HCT116 (cell line): ENCODE results near the gene AGL. TPM values are rescaled to one million over a fixed set of nuclear protein-coding genes. Genes with fewer than 3 reads are reported as not detected.

Source experiments
- ATAC-seq: fragments of 200-7000 bp; cut with Tn5 transposase; 2 replicates; pipeline ENCODE4 v1.9.1; 2020; ENCODE audit warnings: mild to moderate bottlenecking, moderate library complexity
- BruUV-seq: library from RNA; stranded (reverse); fragments of 400-500 nt; replicated peaks from 2 replicates; lab custom pipeline; 2021; lab: Mats Ljungman, UMichigan
- CTCF ChIA-PET: fragments of 300-600 bp; sonication (Branson Sonifier 250); formaldehyde crosslinking; loops from one replicate; lab custom pipeline; 2021; ENCODE audit warnings: antibody characterized with exemption; lab: Charles Lee
- POLR2A ChIA-PET: fragments of 300-600, 350-600 bp; sonication (Branson Sonifier 250); formaldehyde crosslinking; loops from one replicate; lab custom pipeline; 2021; ENCODE audit warnings: antibody characterized with exemption; lab: Charles Lee
- RAD21 ChIA-PET, 2 experiments: fragments of 300-600 bp; sonication (Branson Sonifier 250); formaldehyde crosslinking; loops; one replicate each; lab custom pipeline; 2023; ENCODE audit warnings: low total read pairs in 2 of 2; ENCODE audit not compliant: uncharacterized antibody in 2 of 2, unreplicated experiment in 2 of 2, low non-redundant PET in 1 of 2; lab: Charles Lee
- DNase-seq: peaks from one replicate; pipeline ENCODE4 v3.0.0-alpha.2; 2010; ENCODE audit warnings: low read depth, low spot score
- H2AFZ ChIP-seq: fragments of 200-600 bp; shearing (Covaris generic), sonication (generic); 2 replicates; pipeline ENCODE4 v1.6.1; 2017; ENCODE audit warnings: low read depth, mixed run types, mixed read lengths, antibody characterized with exemption, low read length; ENCODE audit not compliant: poor library complexity, severe bottlenecking
- H3K27ac ChIP-seq: 2 replicates; pipeline ENCODE4 v1.5.1; 2012; ENCODE audit warnings: low read depth, low read length
- H3K27me3 ChIP-seq: fragments of 200-600 bp; sonication (generic); 2 replicates; pipeline ENCODE4 v1.6.1; 2016; ENCODE audit warnings: mixed run types, low read length, mixed read lengths; ENCODE audit not compliant: insufficient read depth
- H3K36me3 ChIP-seq, 2 experiments: fragments of 200-500 bp in 1 of 2; fragments of 200-600 bp in 1 of 2; sonication (Bioruptor generic) in 1 of 2; sonication (generic) in 1 of 2; 2 replicates each; pipeline versions ENCODE4 v1.5.1 to v1.6.1; 2014 to 2016; ENCODE audit warnings: low read length in 2 of 2, inconsistent platforms in 1 of 2, mixed read lengths in 1 of 2, mixed run types in 1 of 2; ENCODE audit not compliant: insufficient read depth in 2 of 2, control insufficient read depth in 1 of 2
- H3K4me1 ChIP-seq, 2 experiments: fragments of 200-600 bp in 1 of 2; sonication (generic) in 1 of 2; 2 replicates each; pipeline versions ENCODE4 v1.5.1 to v1.6.1; 2012 to 2017; ENCODE audit warnings: low read length in 2 of 2, inconsistent platforms in 1 of 2, mild to moderate bottlenecking in 1 of 2, mixed read lengths in 1 of 2, mixed run types in 1 of 2, moderate library complexity in 1 of 2; ENCODE audit not compliant: insufficient read depth in 2 of 2, control insufficient read depth in 1 of 2
- H3K4me2 ChIP-seq: fragments of 200-600 bp; sonication (generic); 2 replicates; pipeline ENCODE4 v1.6.1; 2017; ENCODE audit warnings: mixed run types, low read length, mixed read lengths
- H3K4me3 ChIP-seq, 2 experiments: fragments of 200-600 bp in 1 of 2; sonication (generic) in 1 of 2; replicated peaks in 1 of 2; 2 replicates each; pipeline ENCODE4 v1.5.1; 2011 to 2016; ENCODE audit warnings: low read length in 2 of 2, control low read depth in 1 of 2, low read depth in 1 of 2, mild to moderate bottlenecking in 1 of 2, mixed read lengths in 1 of 2, mixed run types in 1 of 2
- H3K79me2 ChIP-seq: fragments of 200-600 bp; sonication (generic); 2 replicates; pipeline ENCODE4 v1.6.1; 2017; ENCODE audit warnings: mild to moderate bottlenecking, mixed run types, low read length, moderate library complexity, mixed read lengths; ENCODE audit not compliant: insufficient read depth
- H3K9ac ChIP-seq: fragments of 200-600 bp; sonication (generic); 2 replicates; pipeline ENCODE4 v1.6.1; 2016; ENCODE audit warnings: low read length, mixed read lengths
- H3K9me2 ChIP-seq: fragments of 200-600 bp; sonication (generic), shearing (Covaris generic); 2 replicates; pipeline ENCODE4 v1.6.1; 2017; ENCODE audit warnings: mixed run types, mild to moderate bottlenecking, moderate library complexity; ENCODE audit not compliant: insufficient read depth
- H3K9me3 ChIP-seq, 2 experiments: fragments of 200-500 bp in 1 of 2; fragments of 200-600 bp in 1 of 2; sonication (Bioruptor generic) in 1 of 2; sonication (generic) in 1 of 2; 2 replicates each; pipeline ENCODE4 v1.6.1; 2014 to 2017; ENCODE audit warnings: low read length in 2 of 2, mixed read lengths in 2 of 2, inconsistent platforms in 1 of 2, low read depth in 1 of 2, mild to moderate bottlenecking in 1 of 2, mixed run types in 1 of 2, moderate library complexity in 1 of 2; ENCODE audit not compliant: control insufficient read depth in 1 of 2, insufficient read depth in 1 of 2
- H4K20me1 ChIP-seq: fragments of 200-600 bp; sonication (generic), shearing (Covaris generic); 2 replicates; pipeline ENCODE4 v1.6.1; 2017; ENCODE audit warnings: mixed run types, mild to moderate bottlenecking, moderate library complexity; ENCODE audit not compliant: insufficient read depth
- CBX3 ChIP-seq: IDR thresholded peaks from 2 replicates; pipeline ENCODE4 v1.6.1; 2012; ENCODE audit warnings: low read depth
- CEBPB ChIP-seq: IDR thresholded peaks from 2 replicates; pipeline ENCODE4 v1.6.1; 2012; ENCODE audit warnings: low read depth
- EGR1 ChIP-seq: IDR thresholded peaks from 2 replicates; pipeline ENCODE4 v1.6.1; 2012; ENCODE audit warnings: low read depth
- EZH2 ChIP-seq: fragments of 200-600 bp; sonication (generic); IDR thresholded peaks from 2 replicates; pipeline ENCODE4 v1.6.1; 2017; ENCODE audit warnings: antibody characterized with exemption, mixed run types
- EZH2phosphoT487 ChIP-seq: fragments of 200-600 bp; IDR thresholded peaks from 2 replicates; pipeline ENCODE4 v1.6.1; 2018; ENCODE audit warnings: antibody characterized with exemption, borderline replicate concordance
- POLR2A ChIP-seq: IDR thresholded peaks from 2 replicates; pipeline ENCODE4 v1.7.0; 2011; ENCODE audit warnings: borderline replicate concordance; ENCODE audit not compliant: insufficient read depth, insufficient read length; ENCODE audit errors: extremely low read depth
- POLR2AphosphoS5 ChIP-seq: IDR thresholded peaks from 2 replicates; pipeline ENCODE4 v1.6.1; 2011; ENCODE audit warnings: mild to moderate bottlenecking, low read depth, low read length, moderate library complexity
- RAD21 ChIP-seq: IDR thresholded peaks from 2 replicates; pipeline ENCODE4 v1.6.1; 2012; ENCODE audit warnings: low read depth, mild to moderate bottlenecking
- SP1 ChIP-seq: IDR thresholded peaks from 2 replicates; pipeline ENCODE4 v1.6.1; 2012; ENCODE audit warnings: low read depth
- SRF ChIP-seq: IDR thresholded peaks from 2 replicates; pipeline ENCODE4 v1.6.1; 2012; ENCODE audit warnings: low read depth
- YY1 ChIP-seq: IDR thresholded peaks from 2 replicates; pipeline ENCODE4 v1.6.1; 2011; ENCODE audit warnings: low read length, low read depth, moderate library complexity, mild to moderate bottlenecking; ENCODE audit not compliant: insufficient replicate concordance; ENCODE audit errors: extremely low read depth
- ZFX ChIP-seq: fragments of 450-650 bp; IDR thresholded peaks from 2 replicates; pipeline ENCODE4 v1.6.1; 2017
- ZNF274 ChIP-seq: fragments of 200-500 bp; sonication (Bioruptor generic); IDR thresholded peaks from 2 replicates; pipeline ENCODE4 v1.6.1; 2014; ENCODE audit warnings: mild to moderate bottlenecking, low read depth, low read length, inconsistent platforms
- intact Hi-C: fragments of 100-400 bp; cut with micrococcal nuclease; formaldehyde crosslinking; loops from 2 replicates; pipeline ENCODE4 v1.10.0; 2022
- total RNA-seq: library from RNA; stranded (reverse); gene quantifications from one replicate; pipeline ENCODE4 v1.2.1, GENCODE V29; 2021; ENCODE audit not compliant: unreplicated experiment
- TF ChIP-seq, protein P1 (sequence below), 3 experiments: fragments of 200-600 bp in 1 of 3; sonication (generic) in 1 of 3; IDR thresholded peaks in 2 of 3; conservative IDR thresholded peaks in 1 of 3; 2 replicates each; pipeline ENCODE4 v1.5.1; 2012 to 2017; ENCODE audit warnings: low read depth in 2 of 3, low read length in 2 of 3, antibody characterized with exemption in 1 of 3, borderline replicate concordance in 1 of 3, control low read depth in 1 of 3, mild to moderate bottlenecking in 1 of 3, mixed read lengths in 1 of 3, mixed run types in 1 of 3, moderate library complexity in 1 of 3; ENCODE audit not compliant: insufficient read depth in 1 of 3
- TF ChIP-seq, protein P2 (sequence below): IDR thresholded peaks from 2 replicates; pipeline ENCODE4 v1.6.1; 2012; ENCODE audit warnings: low read depth

The AGL gene
- total RNA-seq, 1 experiment from 2014 or later, result 19.4 TPM

DNA sequence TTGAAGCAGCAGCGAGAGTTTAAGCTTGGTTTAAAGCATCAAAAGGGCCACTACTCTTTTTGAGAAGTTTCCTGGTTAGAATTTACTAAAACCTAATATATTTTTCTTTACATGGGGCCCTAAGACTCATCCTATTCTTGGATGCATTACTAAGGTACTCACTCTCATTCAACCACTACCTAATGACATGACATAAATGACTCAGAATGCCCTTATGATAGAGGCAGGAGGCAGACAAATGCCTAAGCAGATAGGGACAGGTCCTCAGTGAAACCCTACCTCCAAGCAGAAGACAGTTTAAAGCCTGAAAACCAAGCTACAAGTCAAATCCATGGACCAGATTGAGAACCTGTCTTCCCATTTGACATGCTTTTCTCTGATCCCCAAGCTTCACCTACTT lies 85.4 kb downstream of the AGL start:
- no TSS peak for BruUV-seq
- POLR2A ChIA-PET, result no interaction called here
- no peak for ATAC-seq

DNA sequence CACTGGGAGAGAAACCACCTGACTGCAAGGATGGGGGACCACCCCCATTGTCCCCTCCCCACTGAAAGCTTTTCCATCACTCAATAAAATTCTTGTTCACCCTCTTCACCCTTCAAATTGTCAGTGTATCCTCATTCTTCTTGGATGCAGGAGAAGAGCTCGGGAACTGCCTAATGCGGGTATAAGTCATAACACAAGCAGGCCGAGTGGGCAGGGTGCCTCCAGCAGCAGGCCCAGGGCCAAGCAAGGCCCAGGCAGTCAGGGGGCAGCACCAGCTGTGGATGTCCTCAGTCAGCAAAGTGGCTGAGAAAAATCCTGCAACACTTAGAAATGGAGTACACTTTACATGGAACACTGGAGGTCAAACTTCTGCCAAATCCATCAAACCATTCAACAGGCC lies 85.9 kb downstream of the AGL start:
- no peaks in the 10 kb centered on the region for H3K36me3 ChIP-seq
- intact Hi-C loops, result no loop called here
- CTCF ChIA-PET, result no interaction called here
- TF ChIP-seq POLR2AphosphoS5 (no peak), EGR1 (no peak), EZH2phosphoT487 (no peak), POLR2A (no peak), RAD21 (no peak), ZFX (no peak), SRF (no peak), YY1 (no peak), SP1 (no peak)
- TF ChIP-seq, protein P1, sequence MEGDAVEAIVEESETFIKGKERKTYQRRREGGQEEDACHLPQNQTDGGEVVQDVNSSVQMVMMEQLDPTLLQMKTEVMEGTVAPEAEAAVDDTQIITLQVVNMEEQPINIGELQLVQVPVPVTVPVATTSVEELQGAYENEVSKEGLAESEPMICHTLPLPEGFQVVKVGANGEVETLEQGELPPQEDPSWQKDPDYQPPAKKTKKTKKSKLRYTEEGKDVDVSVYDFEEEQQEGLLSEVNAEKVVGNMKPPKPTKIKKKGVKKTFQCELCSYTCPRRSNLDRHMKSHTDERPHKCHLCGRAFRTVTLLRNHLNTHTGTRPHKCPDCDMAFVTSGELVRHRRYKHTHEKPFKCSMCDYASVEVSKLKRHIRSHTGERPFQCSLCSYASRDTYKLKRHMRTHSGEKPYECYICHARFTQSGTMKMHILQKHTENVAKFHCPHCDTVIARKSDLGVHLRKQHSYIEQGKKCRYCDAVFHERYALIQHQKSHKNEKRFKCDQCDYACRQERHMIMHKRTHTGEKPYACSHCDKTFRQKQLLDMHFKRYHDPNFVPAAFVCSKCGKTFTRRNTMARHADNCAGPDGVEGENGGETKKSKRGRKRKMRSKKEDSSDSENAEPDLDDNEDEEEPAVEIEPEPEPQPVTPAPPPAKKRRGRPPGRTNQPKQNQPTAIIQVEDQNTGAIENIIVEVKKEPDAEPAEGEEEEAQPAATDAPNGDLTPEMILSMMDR (IDR thresholded peaks at IDR 0.05 in 2 of 3, conservative IDR thresholded peaks at IDR 0.05 in 1 of 3; ENCODE audit: borderline replicate concordance in 1 of 3, insufficient read depth in 1 of 3, low read depth in 2 of 3, low read length in 2 of 3), result no peak

More for the DNA sequence above, 85.4 kb downstream of the AGL start:
- H4K20me1 ChIP-seq, result no peaks in the 10 kb centered on the region
- intact Hi-C loops, result no loop called here
- no peak overlapping the region for H3K27ac ChIP-seq
- no peaks in the 10 kb centered on the region for H3K36me3 ChIP-seq
- no peak overlapping the region for H2AFZ ChIP-seq
- H3K4me2 ChIP-seq, result no peak overlapping the region
- DNase-seq, result no peak
- H3K79me2 ChIP-seq, result no peaks in the 10 kb centered on the region
- RAD21 ChIA-PET, result no interaction called here
- H3K4me3 ChIP-seq, result no peak overlapping the region
- no peak overlapping the region for H3K9ac ChIP-seq
- no peaks in the 10 kb centered on the region for H3K9me2 ChIP-seq
- no peaks in the 10 kb centered on the region for H3K9me3 ChIP-seq
- CTCF ChIA-PET, result no interaction called here
- TF ChIP-seq, protein P2, sequence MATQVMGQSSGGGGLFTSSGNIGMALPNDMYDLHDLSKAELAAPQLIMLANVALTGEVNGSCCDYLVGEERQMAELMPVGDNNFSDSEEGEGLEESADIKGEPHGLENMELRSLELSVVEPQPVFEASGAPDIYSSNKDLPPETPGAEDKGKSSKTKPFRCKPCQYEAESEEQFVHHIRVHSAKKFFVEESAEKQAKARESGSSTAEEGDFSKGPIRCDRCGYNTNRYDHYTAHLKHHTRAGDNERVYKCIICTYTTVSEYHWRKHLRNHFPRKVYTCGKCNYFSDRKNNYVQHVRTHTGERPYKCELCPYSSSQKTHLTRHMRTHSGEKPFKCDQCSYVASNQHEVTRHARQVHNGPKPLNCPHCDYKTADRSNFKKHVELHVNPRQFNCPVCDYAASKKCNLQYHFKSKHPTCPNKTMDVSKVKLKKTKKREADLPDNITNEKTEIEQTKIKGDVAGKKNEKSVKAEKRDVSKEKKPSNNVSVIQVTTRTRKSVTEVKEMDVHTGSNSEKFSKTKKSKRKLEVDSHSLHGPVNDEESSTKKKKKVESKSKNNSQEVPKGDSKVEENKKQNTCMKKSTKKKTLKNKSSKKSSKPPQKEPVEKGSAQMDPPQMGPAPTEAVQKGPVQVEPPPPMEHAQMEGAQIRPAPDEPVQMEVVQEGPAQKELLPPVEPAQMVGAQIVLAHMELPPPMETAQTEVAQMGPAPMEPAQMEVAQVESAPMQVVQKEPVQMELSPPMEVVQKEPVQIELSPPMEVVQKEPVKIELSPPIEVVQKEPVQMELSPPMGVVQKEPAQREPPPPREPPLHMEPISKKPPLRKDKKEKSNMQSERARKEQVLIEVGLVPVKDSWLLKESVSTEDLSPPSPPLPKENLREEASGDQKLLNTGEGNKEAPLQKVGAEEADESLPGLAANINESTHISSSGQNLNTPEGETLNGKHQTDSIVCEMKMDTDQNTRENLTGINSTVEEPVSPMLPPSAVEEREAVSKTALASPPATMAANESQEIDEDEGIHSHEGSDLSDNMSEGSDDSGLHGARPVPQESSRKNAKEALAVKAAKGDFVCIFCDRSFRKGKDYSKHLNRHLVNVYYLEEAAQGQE, result no peak
- TF ChIP-seq CEBPB (no peak), EZH2 (no peak), CBX3 (no peak), ZNF274 (no peak), POLR2AphosphoS5 (no peak), EZH2phosphoT487 (no peak)
- no peaks in the 10 kb centered on the region for H3K4me1 ChIP-seq
- H3K27me3 ChIP-seq, result no peaks in the 10 kb centered on the region

More for the DNA sequence above, 85.9 kb downstream of the AGL start:
- Histone ChIP-seq H2AFZ (no peak overlapping the region), H4K20me1 (no peaks in the 10 kb centered on the region), H3K27ac (no peak overlapping the region), H3K9me3 (no peaks in the 10 kb centered on the region), H3K4me2 (no peak overlapping the region), H3K79me2 (no peaks in the 10 kb centered on the region), H3K4me3 (no peak overlapping the region), H3K9ac (no peak overlapping the region), H3K4me1 (no peaks in the 10 kb centered on the region), H3K9me2 (no peaks in the 10 kb centered on the region), H3K27me3 (no peaks in the 10 kb centered on the region)
- DNase-seq, result no peak
- no peak for ATAC-seq
- BruUV-seq, result no TSS peak
- ChIA-PET POLR2A (no interaction called here), RAD21 (no interaction called here)
